Fibroblast of the aortic adventitia (primary cell): Measurements from ENCODE around the gene C2orf72. TPM values are rescaled to one million over a fixed set of nuclear protein-coding genes. Genes with fewer than 3 reads are reported as not detected.
"Not testable (repeated sequence)": the region's sequence is repeated elsewhere in the genome, so short reads cannot be mapped to it uniquely, and the experiment has no call there.

Experiments used
- DNase-seq: peaks from one replicate; pipeline ENCODE4 v3.0.0-alpha.2; 2010; ENCODE audit warnings: low read depth
- H3K4me3 ChIP-seq: 2 replicates; pipeline ENCODE4 v1.5.1; 2011; ENCODE audit warnings: low read depth, mild to moderate bottlenecking, control low read depth, low read length, moderate library complexity
- CTCF ChIP-seq: IDR thresholded peaks from 2 replicates; pipeline ENCODE4 v1.5.1; 2011; ENCODE audit warnings: mild to moderate bottlenecking, low read length, control low read depth, inconsistent platforms; ENCODE audit not compliant: insufficient read depth
- total RNA-seq: library from RNA; depleted of rRNA; stranded (reverse); fragments of >200 nt; gene quantifications from 2 replicates; pipeline ENCODE4 v1.2.3, GENCODE V29; 2012; ENCODE audit warnings: low replicate concordance

C2orf72 gene
- total RNA-seq, 1 donor: not detected

- no peak for TF ChIP-seq CTCF
- no peak for DNase-seq
- H3K4me3 ChIP-seq: no peak overlapping the region
Observed at GRCh38 chr2:231012463-231012862, 24.9 kb upstream of the C2orf72 start.

GRCh38 chr2:231013820-231014219 is 23.5 kb upstream of the C2orf72 start:
- DNase-seq: no peak
- no peak overlapping the region for H3K4me3 ChIP-seq
- TF ChIP-seq CTCF: no peak

- no peak for DNase-seq
- H3K4me3 ChIP-seq: no peak overlapping the region
- no peak for TF ChIP-seq CTCF
Observed at GRCh38 chr2:231015478-231015877, 21.8 kb upstream of the C2orf72 start.

- DNase-seq: no peak
- no peak overlapping the region for H3K4me3 ChIP-seq
- no peak for TF ChIP-seq CTCF
Observed at GRCh38 chr2:231015926-231016325, 21.4 kb upstream of the C2orf72 start.

GRCh38 chr2:231016566-231017230 is 20.6 kb upstream of the C2orf72 start:
- H3K4me3 ChIP-seq: no peak overlapping the region
- TF ChIP-seq CTCF: no peak
- DNase-seq: peak; percentile 33

GRCh38 chr2:231017231-231017598 is 20.1 kb upstream of the C2orf72 start:
- DNase-seq: no peak
- H3K4me3 ChIP-seq: no peak overlapping the region
- TF ChIP-seq CTCF: no peak

GRCh38 chr2:231018184-231018583 is 19.1 kb upstream of the C2orf72 start:
- DNase-seq: no peak
- no peak for TF ChIP-seq CTCF
- H3K4me3 ChIP-seq: no peak overlapping the region

GRCh38 chr2:231025059-231025458 is 12.3 kb upstream of the C2orf72 start:
- not testable (repeated sequence) for DNase-seq

More at GRCh38 chr2:231025059-231025458, 12.3 kb upstream of the C2orf72 start:
- not testable (repeated sequence) for H3K4me3 ChIP-seq
